Stimulated activated naive CD8-positive, alpha-beta T cell treated with anti-CD3 and anti-CD28 coated beads, Interleukin-15, Interleukin-2, amounts not matched to agents 100 ng/mL and 50 ng/mL, for 24 hours (primary cell): ENCODE measurements around the gene WDR77.

Source experiments
- H3K27ac Mint-ChIP-seq: one replicate; pipeline ENCODE4 v1.8.0; 2021; ENCODE audit warnings: mild to moderate bottlenecking, mixed read lengths
- H3K27me3 Mint-ChIP-seq: one replicate; pipeline ENCODE4 v1.8.0; 2021; ENCODE audit warnings: mixed read lengths
- H3K36me3 Mint-ChIP-seq: one replicate; pipeline ENCODE4 v1.8.0; 2021; ENCODE audit warnings: low read depth, mixed read lengths
- H3K4me1 Mint-ChIP-seq: one replicate; pipeline ENCODE4 v1.8.0; 2021; ENCODE audit warnings: low read depth, mixed read lengths
- H3K4me3 Mint-ChIP-seq: one replicate; pipeline ENCODE4 v1.8.0; 2021; ENCODE audit warnings: mild to moderate bottlenecking, mixed read lengths
- H3K9me3 Mint-ChIP-seq: one replicate; pipeline ENCODE4 v1.8.0; 2021; ENCODE audit warnings: mixed read lengths

Gene WDR77

DNA sequence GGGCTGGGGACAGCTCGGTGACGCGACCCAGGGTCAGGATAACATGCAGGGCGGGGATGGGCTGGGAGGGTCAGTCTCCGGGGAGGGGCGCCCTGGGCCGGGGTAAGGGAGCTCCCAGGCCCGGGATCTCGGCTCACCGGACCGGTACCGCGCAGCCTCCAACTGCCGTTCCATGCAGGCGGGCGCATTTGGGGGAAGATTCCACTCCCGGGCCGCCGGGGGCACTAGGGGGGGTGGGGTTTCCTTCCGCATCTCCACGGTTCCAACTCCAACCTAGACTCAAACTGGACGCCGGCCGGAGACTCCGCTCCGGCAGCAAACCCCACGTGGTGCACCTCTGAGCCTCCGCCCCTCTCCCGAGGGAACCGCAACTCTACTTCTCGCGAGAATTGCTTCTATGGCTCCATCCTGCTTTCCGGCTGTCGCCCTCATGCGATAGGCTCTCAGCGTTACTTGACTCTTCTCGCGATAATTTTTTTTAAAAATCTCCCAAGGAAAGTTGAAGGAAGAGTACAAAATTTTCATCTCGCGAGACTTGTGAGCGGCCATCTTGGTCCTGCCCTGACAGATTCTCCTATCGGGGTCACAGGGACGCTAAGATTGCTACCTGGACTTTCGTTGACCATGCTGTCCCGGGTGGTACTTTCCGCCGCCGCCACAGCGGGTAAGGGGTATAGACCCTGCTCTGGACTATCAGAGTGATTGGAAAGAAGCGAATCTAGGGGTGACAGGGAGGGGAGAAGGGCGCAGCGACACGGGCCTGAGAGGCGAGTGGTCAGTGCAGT is at the start of gene WDR77, which contains the start of gene ATP5PB:
Gene WDR77 (minus strand): TSS at position 339 of the 785 bp plus-strand sequence. CDS start 87 bp downstream, at position 252.
Gene ATP5PB (plus strand): TSS at position 547 of the 785 bp plus-strand sequence. CDS start 78 bp downstream, at position 625.
- peaks cover 72% of the 10 kb centered on the region for H3K36me3 Mint-ChIP-seq
- peaks cover 82% of the 10 kb centered on the region for H3K4me1 Mint-ChIP-seq

GRCh38 chr1:111497592-111497991 is 48.5 kb upstream of the WDR77 start:
- Mint-ChIP-seq H3K36me3 (peaks cover 8% of the 10 kb centered on the region), H3K27ac (no peak overlapping the region), H3K4me3 (peak overlapping the region; percentile 17), H3K9me3 (peaks cover 22% of the 10 kb centered on the region), H3K27me3 (no peaks in the 10 kb centered on the region), H3K4me1 (peaks cover 29% of the 10 kb centered on the region)

More for the DNA sequence above, at the start of gene WDR77, which contains the start of gene ATP5PB:
- peak within 1 kb of the TSS; percentile 100 for H3K4me3 Mint-ChIP-seq
- H3K27me3 Mint-ChIP-seq = no peaks in the 10 kb centered on the region
- no peaks in the 10 kb centered on the region for H3K9me3 Mint-ChIP-seq
- H3K27ac Mint-ChIP-seq = peak within 1 kb of the TSS; percentile 100

DNA sequence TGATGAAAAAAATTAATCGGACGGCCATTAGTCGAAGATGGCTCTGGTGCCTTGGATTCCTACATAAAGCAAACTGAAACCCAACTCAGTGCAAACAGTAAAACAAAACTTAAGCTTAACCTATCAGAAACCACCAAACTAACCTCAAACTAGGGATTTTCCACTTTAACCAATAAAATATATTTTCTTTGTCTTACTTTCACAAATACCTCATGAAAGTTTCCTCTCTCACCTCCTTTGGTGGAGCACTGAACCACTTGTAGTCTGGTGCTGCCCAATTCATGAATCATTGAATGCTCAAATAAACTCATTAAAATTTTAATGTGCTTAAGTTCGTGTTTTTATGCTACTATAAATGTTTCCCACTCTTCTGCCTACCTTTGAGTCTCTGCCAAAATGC is 47.3 kb upstream of the WDR77 start:
- peak overlapping the region; percentile 69 for H3K27ac Mint-ChIP-seq
- no peaks in the 10 kb centered on the region for H3K27me3 Mint-ChIP-seq
- H3K4me3 Mint-ChIP-seq = peak overlapping the region; percentile 27
- H3K4me1 Mint-ChIP-seq = peaks cover 38% of the 10 kb centered on the region
- H3K36me3 Mint-ChIP-seq = peaks cover 8% of the 10 kb centered on the region
- peaks cover 22% of the 10 kb centered on the region for H3K9me3 Mint-ChIP-seq

GRCh38 chr1:111491070-111491469 is 42.0 kb upstream of the WDR77 start:
- H3K27ac Mint-ChIP-seq = no peak overlapping the region
- H3K4me1 Mint-ChIP-seq = peaks cover 16% of the 10 kb centered on the region
- H3K36me3 Mint-ChIP-seq = peaks cover 8% of the 10 kb centered on the region
- H3K9me3 Mint-ChIP-seq = peaks cover 11% of the 10 kb centered on the region
- H3K4me3 Mint-ChIP-seq = no peak overlapping the region
- H3K27me3 Mint-ChIP-seq = no peaks in the 10 kb centered on the region

GRCh38 chr1:111490220-111490619 is 41.2 kb upstream of the WDR77 start:
- Mint-ChIP-seq H3K27ac (no peak overlapping the region), H3K9me3 (peaks cover 8% of the 10 kb centered on the region), H3K4me1 (peaks cover 10% of the 10 kb centered on the region), H3K4me3 (no peak overlapping the region), H3K36me3 (peaks cover 4% of the 10 kb centered on the region), H3K27me3 (no peaks in the 10 kb centered on the region)

GRCh38 chr1:111489604-111490003 is 40.5 kb upstream of the WDR77 start:
- Mint-ChIP-seq H3K27me3 (no peaks in the 10 kb centered on the region), H3K4me3 (no peak overlapping the region), H3K4me1 (peaks cover 10% of the 10 kb centered on the region), H3K9me3 (peaks cover 8% of the 10 kb centered on the region), H3K27ac (no peak overlapping the region), H3K36me3 (no peaks in the 10 kb centered on the region)

GRCh38 chr1:111488669-111489068 is 39.6 kb upstream of the WDR77 start:
- no peak overlapping the region for H3K27ac Mint-ChIP-seq
- no peaks in the 10 kb centered on the region for H3K27me3 Mint-ChIP-seq
- peaks cover 10% of the 10 kb centered on the region for H3K4me1 Mint-ChIP-seq
- H3K4me3 Mint-ChIP-seq = no peak overlapping the region
- no peaks in the 10 kb centered on the region for H3K36me3 Mint-ChIP-seq
- no peaks in the 10 kb centered on the region for H3K9me3 Mint-ChIP-seq

GRCh38 chr1:111487133-111487532 is 38.1 kb upstream of the WDR77 start:
- Mint-ChIP-seq H3K27me3 (no peaks in the 10 kb centered on the region), H3K36me3 (no peaks in the 10 kb centered on the region), H3K4me1 (peaks cover 8% of the 10 kb centered on the region), H3K9me3 (no peaks in the 10 kb centered on the region), H3K4me3 (no peak overlapping the region), H3K27ac (no peak overlapping the region)

GRCh38 chr1:111486431-111486830 is 37.4 kb upstream of the WDR77 start:
- Mint-ChIP-seq H3K27ac (no peak overlapping the region), H3K4me1 (peaks cover 3% of the 10 kb centered on the region), H3K4me3 (no peak overlapping the region), H3K27me3 (no peaks in the 10 kb centered on the region), H3K9me3 (no peaks in the 10 kb centered on the region), H3K36me3 (no peaks in the 10 kb centered on the region)

DNA sequence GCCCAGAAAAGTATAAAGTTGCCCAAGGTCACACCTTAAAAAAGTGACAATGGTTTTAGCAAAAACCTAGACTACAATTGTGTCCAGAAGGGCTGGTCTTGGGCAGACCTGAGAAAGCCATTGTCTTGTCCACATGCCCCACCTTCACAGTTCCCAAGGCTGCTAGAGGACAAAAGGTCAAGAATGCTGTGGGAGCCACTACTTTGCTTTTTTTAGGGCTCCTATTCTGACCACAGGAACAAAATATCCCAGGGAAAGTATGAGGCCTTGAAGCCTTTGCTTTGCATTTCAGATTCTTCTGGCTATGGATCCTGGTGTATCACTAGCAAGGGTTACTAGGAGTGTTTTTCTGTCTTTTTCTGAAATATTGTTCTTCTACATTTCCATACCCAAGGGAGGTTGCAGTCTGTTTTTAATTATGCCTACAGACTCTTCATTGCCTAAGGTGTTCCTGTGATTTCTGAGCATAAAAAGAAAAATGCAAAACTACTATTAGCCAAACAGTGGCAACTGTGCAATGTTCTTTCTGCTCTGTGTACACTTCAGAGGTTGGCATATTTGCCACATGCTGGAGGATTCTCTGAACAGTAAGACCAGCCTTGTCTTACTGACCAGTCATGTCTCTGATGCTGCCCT is 35.5 kb upstream of the WDR77 start:
- Mint-ChIP-seq H3K4me1 (peaks cover 8% of the 10 kb centered on the region), H3K4me3 (no peak overlapping the region), H3K36me3 (no peaks in the 10 kb centered on the region), H3K27me3 (no peaks in the 10 kb centered on the region), H3K27ac (no peak overlapping the region), H3K9me3 (no peaks in the 10 kb centered on the region)

DNA sequence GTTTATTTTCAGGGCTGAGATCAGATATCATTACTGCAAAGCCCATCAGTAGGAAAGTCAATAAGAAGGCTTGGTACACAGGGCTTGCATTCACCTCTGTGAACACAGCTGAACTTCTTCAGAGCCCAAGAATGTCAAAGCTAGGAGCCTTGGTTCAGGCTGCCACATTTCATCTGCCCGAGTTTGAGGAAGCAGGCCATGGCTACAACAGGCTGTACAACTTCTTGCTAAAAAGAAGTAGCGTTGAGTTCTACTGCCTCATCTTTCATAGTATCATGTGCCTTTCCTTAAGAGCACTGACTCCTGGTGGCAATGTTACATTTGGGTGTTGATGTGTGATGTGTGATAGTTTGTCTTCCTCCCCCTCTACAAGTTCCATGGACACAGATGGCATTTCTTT is 34.8 kb upstream of the WDR77 start:
- H3K36me3 Mint-ChIP-seq = no peaks in the 10 kb centered on the region
- no peaks in the 10 kb centered on the region for H3K27me3 Mint-ChIP-seq
- no peak overlapping the region for H3K4me3 Mint-ChIP-seq
- peaks cover 8% of the 10 kb centered on the region for H3K4me1 Mint-ChIP-seq
- no peak overlapping the region for H3K27ac Mint-ChIP-seq
- H3K9me3 Mint-ChIP-seq = no peaks in the 10 kb centered on the region

DNA sequence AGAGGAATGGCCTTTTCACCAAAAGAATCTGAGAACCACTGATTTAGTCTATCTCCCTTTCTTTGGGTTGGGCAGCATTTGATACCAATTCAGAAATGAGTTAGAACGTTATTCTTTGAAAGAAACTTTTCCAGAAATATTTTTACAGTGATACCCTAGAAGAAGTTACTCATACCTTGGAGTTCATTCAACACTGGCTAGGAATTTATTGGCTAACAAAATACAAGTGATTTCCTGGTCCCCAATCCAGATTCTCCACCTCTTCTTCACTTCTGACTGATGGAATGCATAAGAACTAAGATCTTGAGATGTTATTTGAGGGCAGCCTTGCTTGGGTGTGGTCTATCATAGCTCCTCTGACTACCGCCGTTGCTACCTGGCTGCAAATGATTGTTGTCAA is 34.1 kb upstream of the WDR77 start:
- H3K27me3 Mint-ChIP-seq = no peaks in the 10 kb centered on the region
- H3K9me3 Mint-ChIP-seq = no peaks in the 10 kb centered on the region
- H3K4me1 Mint-ChIP-seq = peaks cover 14% of the 10 kb centered on the region
- H3K4me3 Mint-ChIP-seq = no peak overlapping the region
- H3K27ac Mint-ChIP-seq = no peak overlapping the region
- peaks cover 6% of the 10 kb centered on the region for H3K36me3 Mint-ChIP-seq

DNA sequence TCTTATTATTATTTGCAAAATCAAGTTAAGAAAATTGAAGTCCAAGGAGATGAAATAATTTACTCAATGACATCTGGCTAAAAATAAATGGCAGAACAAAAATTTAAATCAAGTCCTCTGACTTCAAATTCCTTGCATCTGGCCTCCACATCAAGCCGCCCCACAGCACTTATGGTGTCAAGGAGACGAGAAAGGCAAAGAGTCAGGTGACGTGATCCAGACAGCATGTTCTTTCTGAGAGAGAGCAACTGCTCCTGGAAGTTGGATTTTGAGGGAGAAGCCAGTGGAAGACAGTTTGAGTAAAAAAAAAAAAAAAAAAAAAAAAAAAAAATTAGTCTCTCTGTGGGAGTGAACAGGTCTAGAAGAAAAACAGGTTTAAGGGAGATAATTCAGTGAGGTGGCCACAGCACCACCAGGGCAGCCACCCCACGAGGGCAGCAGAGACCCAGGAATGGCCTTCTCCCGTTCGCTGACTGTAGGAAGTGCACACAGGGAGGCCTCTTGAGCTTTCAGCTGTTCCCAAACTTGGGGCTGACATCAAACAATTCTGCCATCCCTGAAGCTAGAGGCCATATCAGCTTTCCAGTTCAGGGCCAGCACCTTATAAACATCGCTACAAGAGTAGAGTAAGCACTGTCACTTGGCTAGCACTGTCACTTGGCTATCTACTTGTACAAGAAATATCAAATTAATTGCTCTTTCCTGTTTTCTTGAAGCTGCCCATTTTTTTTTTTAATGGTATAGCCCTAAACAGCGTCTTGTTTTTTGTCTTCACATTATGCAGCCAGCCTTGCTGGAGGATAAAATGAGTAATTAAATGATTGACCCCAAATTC is 32.5 kb upstream of the WDR77 start:
- Mint-ChIP-seq H3K27me3 (no peaks in the 10 kb centered on the region), H3K9me3 (no peaks in the 10 kb centered on the region)

GRCh38 chr1:111480674-111481073 is 31.6 kb upstream of the WDR77 start:
- Mint-ChIP-seq H3K36me3 (peaks cover 20% of the 10 kb centered on the region), H3K27me3 (no peaks in the 10 kb centered on the region), H3K9me3 (no peaks in the 10 kb centered on the region), H3K4me1 (peaks cover 39% of the 10 kb centered on the region), H3K4me3 (no peak overlapping the region), H3K27ac (no peak overlapping the region)

More for the DNA sequence above, 32.5 kb upstream of the WDR77 start:
- Mint-ChIP-seq H3K4me3 (no peak overlapping the region), H3K27ac (no peak overlapping the region), H3K36me3 (peaks cover 19% of the 10 kb centered on the region), H3K4me1 (peaks cover 30% of the 10 kb centered on the region)
